ENCODE results near the gene ACTR5. TPM values are rescaled to one million over a fixed set of nuclear protein-coding genes. Genes with fewer than 3 reads are reported as not detected.

ACTR5 gene
- total RNA-seq, 1 donor from 2014 or later: 10.1 TPM

DNA sequence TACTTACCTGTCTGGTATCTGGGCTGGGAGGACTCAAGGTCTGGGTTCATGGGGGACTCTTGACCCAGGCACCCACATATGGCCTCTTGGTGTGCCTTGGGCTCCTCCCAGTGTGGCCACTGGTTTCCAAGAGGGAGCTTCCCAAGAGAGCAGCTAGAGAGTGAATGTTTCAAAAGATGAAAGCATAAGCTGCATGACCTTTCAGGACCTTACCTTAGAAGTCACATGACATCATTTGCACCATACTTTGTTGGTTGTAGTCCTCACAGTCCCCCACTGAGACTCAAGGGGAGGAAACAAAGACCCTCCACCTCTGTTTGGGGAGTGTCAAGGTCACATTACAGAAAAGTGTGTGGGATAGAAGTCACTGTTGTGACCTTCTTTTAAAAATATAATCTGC lies 13.9 kb downstream of the ACTR5 start:
- H3K27me3 Mint-ChIP-seq (ENCODE audit: unreplicated experiment): peaks cover 3% of the 10 kb centered on the region
- TF ChIP-seq, protein P1, sequence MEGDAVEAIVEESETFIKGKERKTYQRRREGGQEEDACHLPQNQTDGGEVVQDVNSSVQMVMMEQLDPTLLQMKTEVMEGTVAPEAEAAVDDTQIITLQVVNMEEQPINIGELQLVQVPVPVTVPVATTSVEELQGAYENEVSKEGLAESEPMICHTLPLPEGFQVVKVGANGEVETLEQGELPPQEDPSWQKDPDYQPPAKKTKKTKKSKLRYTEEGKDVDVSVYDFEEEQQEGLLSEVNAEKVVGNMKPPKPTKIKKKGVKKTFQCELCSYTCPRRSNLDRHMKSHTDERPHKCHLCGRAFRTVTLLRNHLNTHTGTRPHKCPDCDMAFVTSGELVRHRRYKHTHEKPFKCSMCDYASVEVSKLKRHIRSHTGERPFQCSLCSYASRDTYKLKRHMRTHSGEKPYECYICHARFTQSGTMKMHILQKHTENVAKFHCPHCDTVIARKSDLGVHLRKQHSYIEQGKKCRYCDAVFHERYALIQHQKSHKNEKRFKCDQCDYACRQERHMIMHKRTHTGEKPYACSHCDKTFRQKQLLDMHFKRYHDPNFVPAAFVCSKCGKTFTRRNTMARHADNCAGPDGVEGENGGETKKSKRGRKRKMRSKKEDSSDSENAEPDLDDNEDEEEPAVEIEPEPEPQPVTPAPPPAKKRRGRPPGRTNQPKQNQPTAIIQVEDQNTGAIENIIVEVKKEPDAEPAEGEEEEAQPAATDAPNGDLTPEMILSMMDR (IDR thresholded peaks at IDR 0.05; ENCODE audit: partially characterized antibody, unreplicated experiment): no peak
- H3K27ac Mint-ChIP-seq (ENCODE audit: unreplicated experiment): no peak overlapping the region
- no peak overlapping the region for H3K4me3 Mint-ChIP-seq (ENCODE audit: unreplicated experiment)
- no peaks in the 10 kb centered on the region for H3K4me1 Mint-ChIP-seq (ENCODE audit: low read depth, unreplicated experiment)
- no peaks in the 10 kb centered on the region for H3K9me3 Mint-ChIP-seq (ENCODE audit: unreplicated experiment)
- DNase-seq: no peak
- H3K36me3 Mint-ChIP-seq (ENCODE audit: unreplicated experiment): peaks cover 13% of the 10 kb centered on the region

DNA sequence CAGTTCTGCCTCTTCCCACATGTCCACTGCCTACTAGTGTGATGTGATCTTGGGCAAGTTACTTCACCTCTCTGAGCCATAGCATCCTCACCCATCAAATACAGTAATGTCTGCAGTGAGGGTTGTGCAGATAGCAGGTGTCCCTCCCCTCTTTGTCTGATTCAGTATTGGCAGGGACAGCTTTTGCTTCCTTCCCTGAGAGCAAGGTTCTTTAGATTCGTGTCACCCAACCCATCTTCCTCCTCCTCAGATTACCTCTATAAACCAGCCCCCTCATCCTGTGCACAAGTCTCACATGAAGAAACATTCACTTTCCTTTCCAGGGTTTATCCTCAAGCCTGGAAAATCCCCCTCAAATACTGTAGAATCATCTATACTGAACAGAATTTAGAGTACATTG lies 15.4 kb downstream of the ACTR5 start:
- TF ChIP-seq, protein P1 (IDR thresholded peaks at IDR 0.05; ENCODE audit: partially characterized antibody, unreplicated experiment): no peak
- DNase-seq: no peak
- no peak overlapping the region for H3K27ac Mint-ChIP-seq (ENCODE audit: unreplicated experiment)
- no peaks in the 10 kb centered on the region for H3K4me1 Mint-ChIP-seq (ENCODE audit: low read depth, unreplicated experiment)
- peaks cover 13% of the 10 kb centered on the region for H3K36me3 Mint-ChIP-seq (ENCODE audit: unreplicated experiment)
- H3K27me3 Mint-ChIP-seq (ENCODE audit: unreplicated experiment): peaks cover 3% of the 10 kb centered on the region
- no peak overlapping the region for H3K4me3 Mint-ChIP-seq (ENCODE audit: unreplicated experiment)
- peaks cover 3% of the 10 kb centered on the region for H3K9me3 Mint-ChIP-seq (ENCODE audit: unreplicated experiment)

DNA sequence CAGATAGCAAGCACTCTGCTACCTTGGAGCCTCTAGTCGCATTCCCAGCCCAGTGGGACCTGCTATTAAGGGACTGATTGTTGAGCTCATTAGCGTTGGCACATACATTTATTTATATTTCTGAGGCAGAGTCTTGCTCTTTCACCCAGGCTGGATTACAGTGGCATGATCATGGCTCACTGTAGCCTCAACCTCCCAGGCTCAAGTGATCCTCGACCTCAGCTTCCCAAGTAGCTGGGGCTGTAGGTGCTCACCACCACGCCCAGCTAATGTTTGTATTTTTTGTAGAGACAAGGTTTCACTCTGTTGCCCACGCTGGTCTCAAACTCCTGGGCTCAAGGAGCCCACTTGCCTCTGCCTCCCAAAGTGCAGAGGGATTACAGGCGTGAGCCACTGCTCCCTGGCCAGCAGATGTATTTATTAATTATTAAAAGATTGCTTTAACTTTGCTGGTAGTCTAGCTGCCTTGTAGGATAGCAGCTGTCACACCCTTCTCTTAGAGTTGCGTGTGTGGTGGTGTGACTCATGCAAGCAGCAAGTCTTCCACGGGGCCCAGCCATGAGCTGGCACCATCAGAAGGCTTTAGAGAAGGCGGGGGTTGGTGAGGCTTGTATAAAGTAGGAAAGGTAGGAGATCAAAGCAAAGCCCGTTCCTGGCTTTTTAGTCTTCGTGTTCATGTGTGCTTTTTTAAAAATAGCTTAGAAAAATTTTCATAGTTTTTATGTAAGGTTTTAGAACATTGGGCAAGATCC lies 16.5 kb downstream of the ACTR5 start:
- H3K4me1 Mint-ChIP-seq (ENCODE audit: low read depth, unreplicated experiment): no peaks in the 10 kb centered on the region
- peaks cover 3% of the 10 kb centered on the region for H3K27me3 Mint-ChIP-seq (ENCODE audit: unreplicated experiment)
- H3K4me3 Mint-ChIP-seq (ENCODE audit: unreplicated experiment): no peak overlapping the region
- TF ChIP-seq, protein P1 (IDR thresholded peaks at IDR 0.05; ENCODE audit: partially characterized antibody, unreplicated experiment): no peak
- no peak overlapping the region for H3K27ac Mint-ChIP-seq (ENCODE audit: unreplicated experiment)
- peaks cover 13% of the 10 kb centered on the region for H3K36me3 Mint-ChIP-seq (ENCODE audit: unreplicated experiment)
- no peak for DNase-seq
- peaks cover 3% of the 10 kb centered on the region for H3K9me3 Mint-ChIP-seq (ENCODE audit: unreplicated experiment)

DNA sequence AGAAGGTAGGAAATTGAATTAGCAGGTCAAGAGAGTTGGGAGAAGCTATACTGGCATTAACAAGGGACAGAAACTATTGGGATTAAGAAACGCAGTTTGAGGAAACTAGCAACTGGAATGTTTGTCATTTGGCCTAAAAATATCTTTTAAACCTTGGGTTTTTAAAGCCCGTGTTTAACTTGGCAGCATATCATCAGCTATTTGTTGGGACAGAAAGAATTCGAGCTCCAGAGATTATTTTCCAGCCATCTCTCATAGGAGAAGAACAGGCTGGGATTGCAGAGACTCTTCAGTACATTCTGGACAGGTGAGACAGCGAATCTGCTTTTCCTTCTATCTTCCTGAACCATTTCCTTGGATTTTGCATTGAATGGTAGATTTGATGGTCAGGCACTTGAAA lies 17.8 kb downstream of the ACTR5 start:
- Mint-ChIP-seq H3K9me3 (ENCODE audit: unreplicated experiment) (peaks cover 3% of the 10 kb centered on the region), H3K4me1 (ENCODE audit: low read depth, unreplicated experiment) (no peaks in the 10 kb centered on the region), H3K4me3 (ENCODE audit: unreplicated experiment) (no peak overlapping the region), H3K27me3 (ENCODE audit: unreplicated experiment) (peaks cover 3% of the 10 kb centered on the region), H3K36me3 (ENCODE audit: unreplicated experiment) (peaks cover 5% of the 10 kb centered on the region), H3K27ac (ENCODE audit: unreplicated experiment) (no peak overlapping the region)
- TF ChIP-seq, protein P1 (IDR thresholded peaks at IDR 0.05; ENCODE audit: partially characterized antibody, unreplicated experiment): no peak
- no peak for DNase-seq
